ENCODE measurements around the gene RASL11B. TPM values are rescaled to one million over a fixed set of nuclear protein-coding genes. Genes with fewer than 3 reads are reported as not detected.

The RASL11B gene
- total and polyA plus RNA-seq, 2 donors (not counting 1 experiment from before 2014, with no cell fraction given) = 0.36 to 1.2 TPM

- no peaks in the 10 kb centered on the region for H3K9me3 Mint-ChIP-seq (ENCODE audit: insufficient read depth)
- no peaks in the 10 kb centered on the region for H3K79me2 ChIP-seq (ENCODE audit: control insufficient read depth, insufficient read depth, low read length)
- H3K27me3 Mint-ChIP-seq = peaks cover 7% of the 10 kb centered on the region
- TF ChIP-seq CTCF (IDR thresholded peaks at IDR 0.05) = no peak
- H3K27me3 ChIP-seq (replicated peaks in 1 of 4; ENCODE audit: control extremely low read depth in 1 of 4, control insufficient read depth in 3 of 4, insufficient read depth in 4 of 4, low read length in 3 of 4) = no peaks in the 10 kb centered on the region
- H3K4me2 ChIP-seq (replicated peaks; ENCODE audit: low read depth, low read length, poor library complexity, severe bottlenecking) = no peak overlapping the region
- intact Hi-C loops (cut with micrococcal nuclease) = no loop called here
- H3K4me1 Mint-ChIP-seq = peaks cover 2% of the 10 kb centered on the region
- DNase-seq (no peak), ATAC-seq (ENCODE audit: low read depth) (no peak)
- no peak overlapping the region for H2AFZ ChIP-seq (ENCODE audit: insufficient read depth, low read depth, low read length, poor library complexity, severe bottlenecking)
- H3K36me3 ChIP-seq (replicated peaks in 1 of 2; ENCODE audit: control extremely low read depth in 1 of 2, control insufficient read depth in 1 of 2, extremely low read depth in 1 of 2, insufficient read depth in 2 of 2, low read length in 1 of 2) = no peaks in the 10 kb centered on the region
- no peak overlapping the region for H3K27ac ChIP-seq (ENCODE audit: low read length in 2 of 2)
- peaks cover 0 to 4% (median 0%) of the 10 kb centered on the region in 3 donors for H3K9me3 ChIP-seq (ENCODE audit: control extremely low read depth in 1 of 3, control insufficient read depth in 2 of 3, insufficient read depth in 1 of 3, low read length in 2 of 3)
- no peak overlapping the region for H3K9ac ChIP-seq (ENCODE audit: low read length)
- no peak overlapping the region for H3K27ac Mint-ChIP-seq
- no peaks in the 10 kb centered on the region for H4K20me1 ChIP-seq (ENCODE audit: control insufficient read depth, insufficient read depth, low read length, poor library complexity, severe bottlenecking)
- H3K4me3 ChIP-seq (ENCODE audit: control extremely low read depth in 1 of 5, extremely low read depth in 1 of 5, insufficient read depth in 1 of 5, low read depth in 2 of 5, low read length in 4 of 5) = no peak overlapping the region
- CTCF ChIA-PET = no interaction called here
- POLR2A ChIA-PET = no interaction called here
- peaks cover 3 to 5% of the 10 kb centered on the region in 2 donors for H3K4me1 ChIP-seq (ENCODE audit: control insufficient read depth in 2 of 2, insufficient read depth in 2 of 2, low read length in 2 of 2)
- 96% methylated on average over 5 of the region's 7 CpGs for WGBS (ENCODE audit: insufficient coverage)
- no peak overlapping the region for H3K4me3 Mint-ChIP-seq
Observed at GRCh38 chr4:52837716-52838558, 24.2 kb upstream of the RASL11B start.

- TF ChIP-seq CTCF (IDR thresholded peaks at IDR 0.05) (no peak), EZH2 (IDR thresholded peaks at IDR 0.05; ENCODE audit: borderline replicate concordance, insufficient read depth, low read depth, low read length, poor library complexity, severe bottlenecking) (no peak)
- Histone ChIP-seq H2AFZ (ENCODE audit: insufficient read depth, low read depth, low read length, poor library complexity, severe bottlenecking) (no peak overlapping the region), H3K4me1 (ENCODE audit: control insufficient read depth in 2 of 2, insufficient read depth in 2 of 2, low read length in 2 of 2) (peaks cover 13 to 15% of the 10 kb centered on the region in 2 donors), H3K9ac (ENCODE audit: low read length) (no peak overlapping the region), H3K79me2 (ENCODE audit: control insufficient read depth, insufficient read depth, low read length) (no peaks in the 10 kb centered on the region), H3K27me3 (replicated peaks in 1 of 4; ENCODE audit: control extremely low read depth in 1 of 4, control insufficient read depth in 3 of 4, insufficient read depth in 4 of 4, low read length in 3 of 4) (no peaks in the 10 kb centered on the region), H4K20me1 (ENCODE audit: control insufficient read depth, insufficient read depth, low read length, poor library complexity, severe bottlenecking) (no peaks in the 10 kb centered on the region), H3K36me3 (replicated peaks in 1 of 2; ENCODE audit: control extremely low read depth in 1 of 2, control insufficient read depth in 1 of 2, extremely low read depth in 1 of 2, insufficient read depth in 2 of 2, low read length in 1 of 2) (no peaks in the 10 kb centered on the region), H3K27ac (ENCODE audit: low read length in 2 of 2) (no peak overlapping the region), H3K4me3 (ENCODE audit: control extremely low read depth in 1 of 5, extremely low read depth in 1 of 5, insufficient read depth in 1 of 5, low read depth in 2 of 5, low read length in 4 of 5) (no peak overlapping the region), H3K9me3 (ENCODE audit: control extremely low read depth in 1 of 3, control insufficient read depth in 2 of 3, insufficient read depth in 1 of 3, low read length in 2 of 3) (peaks cover 0 to 4% (median 0%) of the 10 kb centered on the region in 3 donors), H3K4me2 (replicated peaks; ENCODE audit: low read depth, low read length, poor library complexity, severe bottlenecking) (no peak overlapping the region)
- ChIA-PET CTCF (no interaction called here), POLR2A (no interaction called here)
- H3K27me3 Mint-ChIP-seq = peaks cover 1% of the 10 kb centered on the region
- H3K27ac Mint-ChIP-seq = no peak overlapping the region
- H3K4me3 Mint-ChIP-seq = no peak overlapping the region
- peaks cover 12% of the 10 kb centered on the region for H3K4me1 Mint-ChIP-seq
- DNase-seq (no peak), ATAC-seq (ENCODE audit: low read depth) (no peak)
- WGBS (ENCODE audit: insufficient coverage) = 85% methylated on average over 7 of the region's 10 CpGs
- no peaks in the 10 kb centered on the region for H3K9me3 Mint-ChIP-seq (ENCODE audit: insufficient read depth)
- intact Hi-C loops (cut with micrococcal nuclease) = no loop called here
Observed at GRCh38 chr4:52838729-52839586, 23.2 kb upstream of the RASL11B start.
